Fibroblast of lung (primary cell): ENCODE results near the gene STXBP6. TPM values are rescaled to one million over a fixed set of nuclear protein-coding genes. Genes with fewer than 3 reads are reported as not detected.

Experiments
- DNase-seq, 2 donors: peaks; one replicate each; pipeline versions ENCODE4 v3.0.0 to v3.0.0-alpha.2; 2010; ENCODE audit warnings: low read depth in 2 of 2
- H2AFZ ChIP-seq: 2 replicates; pipeline ENCODE4 v1.5.1; 2012; ENCODE audit warnings: low read length, control low read depth, inconsistent platforms
- H3K27ac ChIP-seq: 2 replicates; pipeline ENCODE4 v1.5.1; 2011; ENCODE audit warnings: low read length, control low read depth; ENCODE audit not compliant: insufficient read depth
- H3K27me3 ChIP-seq: 2 replicates; pipeline ENCODE4 v1.5.1; 2011; ENCODE audit warnings: mild to moderate bottlenecking, low read length; ENCODE audit not compliant: control insufficient read depth, insufficient read depth
- H3K36me3 ChIP-seq: 2 replicates; pipeline ENCODE4 v1.5.1; 2011; ENCODE audit warnings: low read length; ENCODE audit not compliant: control insufficient read depth, insufficient read depth
- H3K4me1 ChIP-seq: 2 replicates; pipeline ENCODE4 v1.5.1; 2011; ENCODE audit warnings: low read length; ENCODE audit not compliant: control insufficient read depth, insufficient read depth; ENCODE audit errors: extremely low read depth
- H3K4me2 ChIP-seq: 2 replicates; pipeline ENCODE4 v1.5.1; 2011; ENCODE audit warnings: low read length, control low read depth; ENCODE audit not compliant: insufficient read depth; ENCODE audit errors: extremely low read depth
- H3K4me3 ChIP-seq, 4 experiments: fragments of 200-600 bp in 1 of 4; sonication (generic) in 1 of 4; replicated peaks in 1 of 4; 2 replicates each; pipeline ENCODE4 v1.5.1; 2011 to 2016; ENCODE audit warnings: low read length in 4 of 4, low read depth in 3 of 4, mild to moderate bottlenecking in 3 of 4, control low read depth in 2 of 4, inconsistent platforms in 1 of 4, mixed read lengths in 1 of 4; ENCODE audit not compliant: insufficient read depth in 1 of 4; ENCODE audit errors: control extremely low read depth in 1 of 4
- H3K79me2 ChIP-seq: 2 replicates; pipeline ENCODE4 v1.5.1; 2012; ENCODE audit warnings: mild to moderate bottlenecking, low read length, inconsistent platforms; ENCODE audit not compliant: control insufficient read depth, insufficient read depth
- H3K9ac ChIP-seq: 2 replicates; pipeline ENCODE4 v1.5.1; 2011; ENCODE audit warnings: mild to moderate bottlenecking, low read length, control low read depth; ENCODE audit not compliant: insufficient read depth
- H3K9me3 ChIP-seq: 2 replicates; pipeline ENCODE4 v1.5.1; 2012; ENCODE audit warnings: low read depth, low read length; ENCODE audit not compliant: control insufficient read depth, insufficient read depth
- H4K20me1 ChIP-seq: 2 replicates; pipeline ENCODE4 v1.5.1; 2011; ENCODE audit warnings: low read length; ENCODE audit not compliant: control insufficient read depth, insufficient read depth; ENCODE audit errors: extremely low read depth
- EZH2 ChIP-seq: IDR thresholded peaks from 2 replicates; pipeline ENCODE4 v1.5.1; 2012; ENCODE audit warnings: low read length, control low read depth, mild to moderate bottlenecking; ENCODE audit errors: missing control alignments
- polyA plus RNA-seq, 2 donors: library from polyadenylated mRNA; depleted of rRNA in 1 of 2; stranded (reverse) in 1 of 2; unstranded in 1 of 2; fragments of >200 nt; gene quantifications; 2 replicates each; pipeline ENCODE4 v1.2.1, GENCODE V29; 2011 to 2012; ENCODE audit warnings: missing spikeins in 1 of 2
- total RNA-seq: library from RNA; depleted of rRNA; stranded (reverse); fragments of >200 nt; gene quantifications from 2 replicates; pipeline ENCODE4 v1.2.1, GENCODE V29; 2014
- TF ChIP-seq, protein P1 (sequence below), 2 donors: IDR thresholded peaks in 1 of 2; conservative IDR thresholded peaks in 1 of 2; 1 replicate in 1 of 2; 2 replicates in 1 of 2; pipeline ENCODE4 v1.5.1; 2011 to 2012; ENCODE audit warnings: low read length in 2 of 2, control low read depth in 1 of 2, inconsistent platforms in 1 of 2, low read depth in 1 of 2, mild to moderate bottlenecking in 1 of 2

The STXBP6 gene
- total and polyA plus RNA-seq, 2 donors (not counting 1 experiment from before 2014, with no cell fraction given), result 4.5 to 17.8 TPM

DNA sequence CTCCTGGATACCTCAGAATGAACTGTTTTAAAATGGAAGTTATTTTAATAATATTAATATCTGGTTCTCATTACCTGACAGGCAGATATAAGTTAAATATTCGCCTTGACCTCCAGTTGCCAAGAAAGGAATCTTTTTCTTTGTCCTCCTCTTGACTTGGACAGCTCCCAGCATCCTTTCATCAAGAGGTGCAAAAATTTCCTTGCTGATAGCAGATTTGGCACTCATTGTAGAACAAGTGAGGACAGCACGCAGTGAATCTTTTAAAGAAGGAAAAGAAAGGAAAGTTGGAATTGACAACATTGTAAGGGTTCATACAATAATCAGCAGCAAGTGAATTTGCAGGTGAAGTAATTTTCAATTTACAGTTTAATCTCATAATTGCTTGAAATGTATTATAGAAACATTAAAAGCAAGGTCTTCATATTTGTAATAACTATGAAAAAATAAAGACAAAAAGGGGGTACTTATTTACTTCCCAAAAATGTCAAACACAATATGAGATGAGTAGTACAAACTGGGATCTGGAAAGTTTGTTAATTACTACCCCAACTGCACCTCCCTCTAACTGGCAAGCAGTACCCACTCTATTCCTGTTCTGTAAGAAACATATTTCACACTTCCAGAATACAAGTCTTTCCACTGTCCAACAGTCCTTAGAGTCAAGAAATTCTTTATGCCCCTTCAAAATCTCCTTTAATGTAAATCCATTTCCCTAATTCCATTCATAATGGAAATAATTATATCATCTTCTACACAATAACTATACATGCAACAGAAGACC, 75.2 kb downstream of the STXBP6 start:
- no peaks in the 10 kb centered on the region for H3K27me3 ChIP-seq
- H3K79me2 ChIP-seq, result no peaks in the 10 kb centered on the region
- no peak for TF ChIP-seq EZH2
- TF ChIP-seq, protein P1, sequence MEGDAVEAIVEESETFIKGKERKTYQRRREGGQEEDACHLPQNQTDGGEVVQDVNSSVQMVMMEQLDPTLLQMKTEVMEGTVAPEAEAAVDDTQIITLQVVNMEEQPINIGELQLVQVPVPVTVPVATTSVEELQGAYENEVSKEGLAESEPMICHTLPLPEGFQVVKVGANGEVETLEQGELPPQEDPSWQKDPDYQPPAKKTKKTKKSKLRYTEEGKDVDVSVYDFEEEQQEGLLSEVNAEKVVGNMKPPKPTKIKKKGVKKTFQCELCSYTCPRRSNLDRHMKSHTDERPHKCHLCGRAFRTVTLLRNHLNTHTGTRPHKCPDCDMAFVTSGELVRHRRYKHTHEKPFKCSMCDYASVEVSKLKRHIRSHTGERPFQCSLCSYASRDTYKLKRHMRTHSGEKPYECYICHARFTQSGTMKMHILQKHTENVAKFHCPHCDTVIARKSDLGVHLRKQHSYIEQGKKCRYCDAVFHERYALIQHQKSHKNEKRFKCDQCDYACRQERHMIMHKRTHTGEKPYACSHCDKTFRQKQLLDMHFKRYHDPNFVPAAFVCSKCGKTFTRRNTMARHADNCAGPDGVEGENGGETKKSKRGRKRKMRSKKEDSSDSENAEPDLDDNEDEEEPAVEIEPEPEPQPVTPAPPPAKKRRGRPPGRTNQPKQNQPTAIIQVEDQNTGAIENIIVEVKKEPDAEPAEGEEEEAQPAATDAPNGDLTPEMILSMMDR (conservative IDR thresholded peaks at IDR 0.05 in 1 of 2, IDR thresholded peaks at IDR 0.05 in 1 of 2; ENCODE audit: low read depth in 1 of 2, low read length in 2 of 2), result no peak
- H3K36me3 ChIP-seq, result no peaks in the 10 kb centered on the region
- DNase-seq, result no peak
- no peaks in the 10 kb centered on the region for H3K9me3 ChIP-seq
- H3K4me1 ChIP-seq, result no peaks in the 10 kb centered on the region
- H3K4me2 ChIP-seq, result no peak overlapping the region
- no peak overlapping the region for H2AFZ ChIP-seq
- no peak overlapping the region for H3K4me3 ChIP-seq
- no peaks in the 10 kb centered on the region for H4K20me1 ChIP-seq
- no peak overlapping the region for H3K9ac ChIP-seq
- H3K27ac ChIP-seq, result no peak overlapping the region

DNA sequence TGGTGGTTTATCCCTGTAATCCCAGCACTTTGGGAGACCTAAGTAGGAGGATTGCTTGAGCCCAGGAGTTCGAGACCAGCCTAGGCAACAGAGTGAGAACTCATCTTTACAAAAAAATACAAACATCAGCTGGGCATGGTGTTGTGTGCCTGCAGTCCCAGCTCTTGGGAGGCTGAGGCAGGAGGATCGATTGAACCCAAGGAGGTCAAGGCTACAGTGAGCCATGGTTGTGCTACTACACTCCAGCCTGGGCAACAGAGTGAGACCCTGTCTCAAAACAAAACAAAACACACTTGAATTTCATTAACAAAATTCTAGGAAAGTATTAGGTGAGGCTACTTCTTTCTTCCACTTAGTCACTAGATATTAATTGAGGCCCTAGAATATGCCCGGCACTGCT, 77.1 kb downstream of the STXBP6 start:
- Histone ChIP-seq H3K4me1 (no peaks in the 10 kb centered on the region), H3K4me3 (no peak overlapping the region)
- TF ChIP-seq, protein P1 (conservative IDR thresholded peaks at IDR 0.05 in 1 of 2, IDR thresholded peaks at IDR 0.05 in 1 of 2; ENCODE audit: low read depth in 1 of 2, low read length in 2 of 2), result no peak
- TF ChIP-seq EZH2, result no peak

DNA sequence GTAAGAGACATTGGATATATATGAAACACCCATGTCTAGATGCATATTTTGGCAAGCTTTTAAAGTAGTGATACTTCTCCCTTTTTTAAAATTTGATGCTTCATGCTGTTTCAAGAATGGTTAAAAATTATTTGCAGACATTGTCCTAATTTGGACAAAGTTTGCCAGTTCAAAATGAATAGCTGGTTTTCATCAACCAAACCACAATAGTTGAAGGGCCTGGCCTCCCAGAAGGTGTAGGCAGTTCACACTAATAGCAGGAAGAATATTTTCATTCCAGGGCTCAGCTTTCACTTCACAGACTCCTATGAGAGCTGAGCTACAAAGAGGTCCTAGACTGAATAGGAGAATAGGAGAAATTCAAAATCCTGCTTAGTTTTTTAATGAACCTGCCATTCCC, 78.7 kb downstream of the STXBP6 start:
- Histone ChIP-seq H3K4me2 (no peak overlapping the region), H2AFZ (no peak overlapping the region), H3K9ac (no peak overlapping the region), H3K4me1 (no peaks in the 10 kb centered on the region), H3K27ac (no peak overlapping the region), H3K79me2 (no peaks in the 10 kb centered on the region), H3K36me3 (no peaks in the 10 kb centered on the region), H3K4me3 (no peak overlapping the region), H3K27me3 (no peaks in the 10 kb centered on the region), H4K20me1 (no peaks in the 10 kb centered on the region), H3K9me3 (no peaks in the 10 kb centered on the region)
- DNase-seq, result peak in 1 of 2 donors; percentile 32
- TF ChIP-seq, protein P1 (conservative IDR thresholded peaks at IDR 0.05 in 1 of 2, IDR thresholded peaks at IDR 0.05 in 1 of 2; ENCODE audit: low read depth in 1 of 2, low read length in 2 of 2), result no peak
- TF ChIP-seq EZH2, result no peak

More for the DNA sequence above, 77.1 kb downstream of the STXBP6 start:
- no peaks in the 10 kb centered on the region for H3K27me3 ChIP-seq
- no peak overlapping the region for H3K4me2 ChIP-seq
- H3K79me2 ChIP-seq, result no peaks in the 10 kb centered on the region
- no peak for DNase-seq
- H3K9me3 ChIP-seq, result no peaks in the 10 kb centered on the region
- H3K27ac ChIP-seq, result no peak overlapping the region
- H2AFZ ChIP-seq, result no peak overlapping the region
- no peaks in the 10 kb centered on the region for H4K20me1 ChIP-seq
- H3K9ac ChIP-seq, result no peak overlapping the region
- H3K36me3 ChIP-seq, result no peaks in the 10 kb centered on the region
